GM19043 (cell line): ENCODE results near the gene PRDM2.

Experiments
- ATAC-seq: cut with Tn5 transposase; IDR thresholded peaks from one replicate; pipeline ENCODE4 v1.9.1; 2021; ENCODE audit warnings: low read depth; ENCODE audit not compliant: unreplicated experiment

PRDM2 gene

DNA sequence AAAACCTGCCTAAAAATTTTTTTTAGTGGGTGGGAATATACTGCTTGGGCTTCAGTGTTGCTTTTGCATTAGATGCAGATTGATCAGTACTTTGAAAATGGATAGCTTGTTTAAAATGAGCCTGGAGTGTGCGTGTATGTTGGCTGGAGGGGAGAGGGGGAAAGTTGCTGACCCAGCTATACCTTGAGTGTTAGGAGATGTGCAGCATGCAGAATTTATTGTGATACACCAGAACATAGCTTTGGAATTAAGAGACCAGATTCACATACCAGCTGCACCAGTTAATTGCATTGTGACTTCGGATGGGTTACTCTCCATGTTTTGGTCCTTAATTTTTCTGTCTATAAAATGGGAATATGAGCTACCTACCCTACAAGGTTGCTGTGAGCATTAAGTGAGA, 60.4 kb downstream of the PRDM2 start:
- ATAC-seq: no peak

DNA sequence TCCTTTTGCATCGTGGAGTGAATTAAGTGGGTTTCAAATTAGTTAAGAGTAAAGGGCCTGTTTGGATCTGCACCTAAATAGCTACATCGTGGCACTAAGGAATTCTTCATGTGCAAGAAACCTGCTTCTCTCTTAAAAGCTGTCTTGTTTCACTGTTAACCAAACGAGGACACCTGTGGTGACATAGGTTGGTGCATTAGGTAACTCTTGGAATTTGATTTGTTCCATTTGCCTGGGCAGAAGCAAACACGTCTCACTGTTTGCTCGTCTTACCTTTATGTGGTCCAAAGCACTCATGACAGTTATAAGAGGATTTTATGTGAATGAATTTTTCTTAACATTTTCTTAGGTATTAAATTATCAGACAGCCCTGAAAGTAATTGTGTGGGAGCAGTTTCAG, 60.9 kb downstream of the PRDM2 start:
- ATAC-seq: no peak

DNA sequence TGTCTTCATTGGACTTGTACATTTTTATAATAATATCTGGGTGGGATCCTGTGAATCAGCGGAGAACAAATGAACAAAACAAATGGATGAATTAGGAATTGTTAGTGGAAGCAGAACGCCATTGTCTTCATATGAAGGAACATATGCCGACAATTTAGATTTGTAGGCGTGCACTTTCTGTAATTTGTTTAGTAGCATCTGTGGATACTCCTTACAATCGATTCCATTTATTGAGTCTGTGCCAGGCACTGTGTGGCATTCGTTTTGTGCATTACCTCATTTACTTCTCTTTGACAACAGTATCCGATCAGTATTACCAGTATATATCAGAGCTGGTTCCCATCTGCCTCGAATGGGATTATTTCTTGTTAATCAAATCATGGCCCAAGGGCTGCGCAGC, 61.9 kb downstream of the PRDM2 start:
- no peak for ATAC-seq

DNA sequence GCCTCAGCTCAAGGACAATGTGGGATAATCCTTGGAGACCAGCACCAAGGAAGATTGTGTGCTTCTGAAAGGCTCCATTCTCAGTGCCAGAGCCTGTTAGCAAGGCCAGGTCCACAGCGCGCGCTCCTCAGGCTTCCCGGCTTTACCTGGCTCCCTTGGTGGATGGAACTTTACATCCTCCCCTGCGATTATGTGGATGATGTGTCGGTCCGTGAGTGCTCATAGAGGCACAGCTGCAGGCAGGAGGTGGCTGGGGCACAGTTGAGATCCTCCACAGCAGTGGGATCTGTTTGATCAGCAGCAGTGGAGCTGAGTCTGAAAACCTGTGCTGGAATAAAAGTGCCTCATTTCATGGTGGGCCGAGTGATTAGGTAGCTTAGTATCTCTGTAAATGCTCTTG, 62.7 kb downstream of the PRDM2 start:
- no peak for ATAC-seq

DNA sequence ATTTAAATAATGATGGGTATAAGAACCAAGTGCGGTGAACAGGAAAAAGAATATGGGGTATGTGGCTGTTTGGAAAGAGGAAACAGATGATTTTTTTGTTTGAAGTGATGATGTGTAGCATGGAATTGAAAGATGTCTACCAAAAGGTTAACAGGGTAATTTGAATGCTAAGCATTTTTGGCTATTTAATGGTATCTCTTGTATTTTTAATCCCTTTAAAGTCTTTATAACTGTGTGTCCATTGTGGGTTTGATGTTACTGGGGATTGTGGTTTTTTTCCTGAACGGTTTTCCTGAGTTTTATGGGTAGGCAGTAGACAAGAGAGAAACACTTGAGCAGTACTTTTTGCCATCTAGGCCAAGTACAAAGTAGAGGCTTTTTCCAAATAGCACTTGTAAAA, 63.2 kb downstream of the PRDM2 start:
- no peak for ATAC-seq

DNA sequence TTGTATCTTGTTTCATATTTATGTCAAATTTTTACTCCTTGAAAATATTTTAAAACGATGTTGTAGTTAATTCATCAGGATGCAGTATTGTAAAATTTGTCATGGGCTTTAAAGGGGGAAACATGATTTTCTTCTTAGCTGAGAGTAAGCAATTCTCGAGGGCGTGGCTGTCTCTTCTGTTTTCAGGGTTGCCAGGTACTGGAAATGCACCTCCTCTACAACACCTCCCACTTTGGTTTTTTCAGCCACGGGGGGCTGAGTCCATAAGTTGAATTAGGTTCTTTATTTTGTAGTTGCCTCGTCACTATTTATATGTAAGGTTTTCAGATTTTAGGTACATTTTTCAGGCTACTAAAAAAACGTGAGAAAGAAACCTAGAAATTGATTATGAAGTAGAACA, 64.0 kb downstream of the PRDM2 start:
- ATAC-seq: no peak

DNA sequence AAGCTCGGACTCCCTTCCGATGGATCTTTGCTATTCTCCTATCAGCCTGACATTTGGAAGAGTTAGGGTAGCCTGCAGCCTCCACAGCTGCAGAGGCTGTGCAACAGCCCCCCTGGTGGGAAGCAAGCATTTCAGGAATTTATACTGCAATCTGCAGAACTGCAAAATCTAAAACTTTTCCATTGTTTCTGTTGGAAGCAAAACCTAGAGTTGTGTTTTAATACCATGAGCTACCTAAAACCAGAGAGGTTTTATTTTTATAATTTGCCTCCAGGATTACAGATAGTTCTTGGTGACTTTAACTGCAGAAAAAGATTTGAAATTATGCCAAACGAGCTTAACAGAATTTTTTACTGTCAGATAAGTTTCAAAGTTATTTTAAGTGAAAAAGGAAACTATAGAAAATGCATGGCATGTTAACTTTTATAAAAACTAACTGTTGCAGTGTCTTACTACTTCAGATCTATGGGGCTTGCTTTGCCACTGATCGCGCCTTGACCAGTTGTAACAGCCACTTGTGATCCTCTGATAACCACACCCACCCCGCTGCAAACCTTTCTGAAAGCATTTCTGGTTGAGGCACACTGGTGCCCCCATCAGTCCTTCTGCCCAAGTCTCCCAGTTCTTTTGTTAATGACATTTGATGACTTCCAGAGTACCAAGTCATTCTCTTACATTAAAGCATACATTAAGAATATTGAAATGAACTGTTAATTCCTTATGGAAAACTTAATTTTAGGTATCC, 64.8 kb downstream of the PRDM2 start:
- no peak for ATAC-seq

DNA sequence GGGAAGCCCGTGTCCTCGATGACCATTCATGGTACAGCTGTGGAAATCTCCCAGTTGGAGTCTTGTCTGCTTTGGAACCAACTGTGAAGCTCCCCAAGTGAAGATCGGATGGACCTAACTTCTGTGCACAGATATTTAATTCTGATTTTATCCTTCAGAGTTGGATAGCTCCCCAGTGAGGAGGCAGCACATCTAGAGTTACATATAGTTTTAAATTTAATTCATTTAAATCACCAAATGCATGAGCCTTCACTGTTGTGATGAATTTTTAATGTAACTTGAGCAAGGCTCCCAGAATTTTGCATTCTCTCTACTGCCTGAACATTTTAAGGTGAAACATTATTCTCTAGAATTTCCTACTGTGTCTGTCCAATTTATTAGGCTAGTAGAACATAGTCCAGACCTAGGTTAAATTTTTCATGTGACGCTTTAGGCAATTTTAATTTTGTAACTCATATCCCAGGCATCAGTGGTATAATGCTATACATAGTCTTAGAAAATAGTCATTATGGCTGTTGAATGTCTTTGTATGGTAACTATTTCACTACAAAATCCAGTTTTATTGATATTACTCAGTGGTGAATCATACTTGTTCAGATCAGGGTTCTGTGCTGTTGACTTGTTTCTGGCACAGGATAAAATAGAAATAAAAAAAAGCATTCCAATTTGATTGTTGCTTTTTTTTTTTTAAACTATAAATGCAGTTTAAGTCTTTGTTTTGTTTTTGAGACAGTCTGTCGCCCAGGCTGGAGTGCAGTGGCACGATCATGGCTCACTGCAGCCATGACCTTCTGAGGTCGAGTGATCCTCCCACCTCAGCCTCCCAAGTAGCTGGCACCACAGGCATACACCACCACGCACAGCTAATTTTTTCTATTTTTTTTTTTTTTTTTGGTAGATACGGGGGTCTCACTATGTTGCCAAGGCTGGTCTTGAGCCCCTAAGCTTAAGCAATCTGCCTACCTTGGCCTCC, 66.9 kb downstream of the PRDM2 start:
- ATAC-seq: no peak

DNA sequence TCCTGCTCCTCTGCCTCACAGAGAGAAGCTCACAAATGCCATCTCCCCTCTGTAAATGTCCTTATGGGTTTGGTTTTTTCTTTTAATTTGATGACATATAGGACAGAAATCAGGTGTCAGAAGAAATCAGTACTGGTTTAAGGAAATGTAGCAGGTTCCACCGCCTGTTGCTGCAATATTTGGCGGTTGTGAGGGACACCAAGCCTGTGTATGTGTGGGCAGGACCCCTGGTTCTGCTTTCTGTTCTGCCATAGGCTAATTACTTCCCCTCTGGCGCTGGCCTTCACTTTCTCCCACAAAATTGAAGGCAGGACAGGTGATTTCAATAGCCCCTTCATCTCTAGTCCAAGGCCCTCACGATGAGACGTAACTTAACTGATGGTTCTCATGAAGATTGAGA, 69.2 kb downstream of the PRDM2 start:
- no peak for ATAC-seq

DNA sequence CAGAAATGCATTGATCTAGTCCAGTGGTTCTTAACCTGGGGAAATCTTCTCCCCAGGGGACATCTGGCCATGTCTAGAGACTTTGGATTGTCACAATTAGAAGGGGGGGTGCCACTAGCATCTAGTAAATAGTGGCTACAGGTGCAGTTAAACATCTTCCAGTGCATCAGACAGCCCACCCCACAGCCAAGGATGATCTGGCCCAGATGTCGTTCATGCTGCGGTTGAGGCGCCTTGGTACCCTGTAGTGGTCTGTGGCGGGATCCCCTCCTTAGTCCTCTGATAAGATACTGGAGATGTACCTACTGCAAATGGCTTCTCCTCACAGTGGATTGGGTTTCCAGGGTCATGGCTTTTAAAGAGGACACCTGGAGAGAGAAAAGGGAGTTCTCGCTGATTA, 69.8 kb downstream of the PRDM2 start:
- ATAC-seq: no peak

DNA sequence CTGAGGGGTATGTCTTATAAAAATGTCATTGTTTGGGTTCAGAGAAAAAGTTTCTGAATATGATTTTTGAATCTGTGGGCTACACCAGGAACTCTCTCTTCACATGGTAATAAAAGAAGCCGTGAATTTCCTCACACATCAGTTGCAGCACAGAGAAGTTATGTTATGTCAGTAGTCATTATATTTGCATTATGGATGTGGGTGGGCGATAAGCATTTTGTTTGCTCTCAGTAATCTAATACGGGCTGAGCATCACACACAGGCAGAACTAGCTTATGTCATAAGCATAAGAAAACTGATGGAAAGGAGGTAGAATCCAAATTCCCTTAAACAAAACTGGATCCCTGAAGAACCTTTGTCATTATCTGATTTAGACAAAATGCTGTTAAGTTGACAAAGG, 70.8 kb downstream of the PRDM2 start:
- ATAC-seq: no peak

DNA sequence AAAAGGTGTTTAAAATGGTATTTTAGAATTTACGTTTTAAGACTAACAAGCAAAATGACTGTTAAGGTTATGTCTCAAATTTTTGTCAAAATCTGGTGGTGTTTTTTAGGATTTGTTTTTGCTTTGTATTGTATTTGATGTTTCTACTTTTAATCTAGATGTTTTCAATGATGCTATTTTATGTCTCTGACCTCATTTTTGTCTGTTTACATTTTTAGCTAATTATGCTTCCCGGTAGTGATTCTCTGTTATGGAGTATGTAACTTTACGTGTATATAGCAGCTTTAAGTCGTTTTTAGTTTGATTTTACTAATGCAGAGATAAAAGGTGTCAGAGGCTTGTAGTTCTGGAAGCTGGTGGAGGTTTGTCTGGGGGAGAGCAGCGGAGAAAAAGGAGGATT, 71.8 kb downstream of the PRDM2 start:
- no peak for ATAC-seq

DNA sequence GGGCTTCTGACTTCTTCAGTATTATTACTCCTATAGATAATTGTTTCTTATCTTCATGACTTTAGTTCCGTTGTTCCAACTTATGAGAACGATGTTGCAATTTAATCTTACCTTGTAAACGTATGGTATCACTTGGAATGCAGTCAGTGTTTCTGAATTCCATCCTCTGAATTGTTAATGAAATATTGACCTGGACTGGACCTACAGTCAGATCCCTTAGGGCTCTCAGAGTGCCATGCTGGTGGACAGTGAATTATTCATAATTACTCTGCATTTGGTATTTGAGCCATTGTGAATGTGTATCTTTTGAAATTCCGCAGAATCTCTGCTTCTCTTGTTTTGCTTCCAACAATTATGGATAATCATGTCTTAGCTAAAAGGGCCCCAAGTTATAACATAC, 72.3 kb downstream of the PRDM2 start:
- ATAC-seq: no peak

DNA sequence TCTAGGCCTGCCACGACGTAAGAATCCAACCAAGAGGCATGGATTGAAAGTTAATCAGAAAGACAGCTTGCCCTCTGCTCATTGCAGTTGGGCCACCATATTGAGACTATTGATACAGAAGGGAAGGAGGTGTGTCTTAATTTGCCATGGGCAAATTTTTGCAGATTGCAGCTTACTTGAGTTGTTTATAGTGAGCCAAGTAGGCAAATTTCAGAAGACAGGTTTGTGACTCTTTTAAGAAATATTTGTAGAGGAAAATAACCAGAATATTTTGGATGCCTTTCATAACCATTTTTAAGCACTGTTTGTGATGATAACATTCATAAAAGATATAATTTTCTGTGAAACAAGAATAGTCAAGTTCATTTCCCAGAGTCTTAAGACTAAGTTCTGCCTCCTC, 74.1 kb downstream of the PRDM2 start:
- no peak for ATAC-seq

DNA sequence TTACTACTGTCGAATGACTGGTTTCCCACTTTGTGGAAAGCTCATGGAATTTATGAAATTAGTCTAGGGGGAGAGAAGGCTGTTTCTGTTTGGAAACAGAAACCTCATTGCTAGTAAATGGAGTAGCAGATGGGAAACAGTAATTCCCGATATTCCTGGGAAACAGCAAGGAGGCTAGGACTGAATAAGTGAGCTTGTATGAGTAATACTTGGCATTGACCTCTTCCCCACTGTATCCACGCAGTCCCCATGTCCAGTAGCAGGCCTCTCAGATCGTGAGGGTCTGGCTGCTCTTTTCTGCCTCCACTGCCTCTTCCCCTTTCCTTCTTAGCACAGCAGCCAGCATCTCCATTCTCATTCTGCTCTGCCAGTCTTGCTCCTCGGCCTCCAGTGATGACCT, 75.5 kb downstream of the PRDM2 start:
- no peak for ATAC-seq

DNA sequence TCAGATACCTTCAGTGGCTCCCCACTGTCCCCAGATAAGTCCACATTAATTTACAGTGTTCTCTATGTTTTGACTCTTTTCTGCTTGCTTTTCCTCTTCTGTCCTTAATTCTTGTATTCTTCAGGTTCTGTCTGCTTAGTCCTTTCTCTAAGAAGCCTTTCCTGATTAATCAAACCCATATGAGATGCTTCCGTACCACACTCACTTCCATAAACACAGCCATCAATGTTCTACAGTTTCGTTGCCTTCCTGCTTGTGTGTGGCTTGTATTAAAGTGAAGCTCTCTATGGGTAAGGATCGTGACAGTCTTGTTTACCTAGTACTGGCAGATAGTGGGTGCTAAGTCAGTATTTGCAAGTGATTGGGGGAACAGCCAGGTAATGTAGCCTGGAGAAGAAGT, 75.9 kb downstream of the PRDM2 start:
- ATAC-seq: no peak

DNA sequence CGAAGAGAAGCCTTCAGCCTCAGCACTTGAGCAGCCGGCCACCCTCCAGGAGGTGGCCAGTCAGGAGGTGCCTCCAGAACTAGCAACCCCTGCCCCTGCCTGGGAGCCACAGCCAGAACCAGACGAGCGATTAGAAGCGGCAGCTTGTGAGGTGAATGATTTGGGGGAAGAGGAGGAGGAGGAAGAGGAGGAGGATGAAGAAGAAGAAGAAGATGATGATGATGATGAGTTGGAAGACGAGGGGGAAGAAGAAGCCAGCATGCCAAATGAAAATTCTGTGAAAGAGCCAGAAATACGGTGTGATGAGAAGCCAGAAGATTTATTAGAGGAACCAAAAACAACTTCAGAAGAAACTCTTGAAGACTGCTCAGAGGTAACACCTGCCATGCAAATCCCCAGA, 78.4 kb downstream of the PRDM2 start:
- ATAC-seq: no peak

DNA sequence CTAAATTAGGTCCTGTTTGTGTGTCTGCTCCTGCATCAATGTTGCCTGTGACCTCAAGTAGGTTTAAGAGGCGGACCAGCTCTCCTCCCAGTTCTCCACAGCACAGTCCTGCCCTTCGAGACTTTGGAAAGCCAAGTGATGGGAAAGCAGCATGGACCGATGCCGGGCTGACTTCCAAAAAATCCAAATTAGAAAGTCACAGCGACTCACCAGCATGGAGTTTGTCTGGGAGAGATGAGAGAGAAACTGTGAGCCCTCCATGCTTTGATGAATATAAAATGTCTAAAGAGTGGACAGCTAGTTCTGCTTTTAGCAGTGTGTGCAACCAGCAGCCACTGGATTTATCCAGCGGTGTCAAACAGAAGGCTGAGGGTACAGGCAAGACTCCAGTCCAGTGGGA, 79.9 kb downstream of the PRDM2 start:
- no peak for ATAC-seq

DNA sequence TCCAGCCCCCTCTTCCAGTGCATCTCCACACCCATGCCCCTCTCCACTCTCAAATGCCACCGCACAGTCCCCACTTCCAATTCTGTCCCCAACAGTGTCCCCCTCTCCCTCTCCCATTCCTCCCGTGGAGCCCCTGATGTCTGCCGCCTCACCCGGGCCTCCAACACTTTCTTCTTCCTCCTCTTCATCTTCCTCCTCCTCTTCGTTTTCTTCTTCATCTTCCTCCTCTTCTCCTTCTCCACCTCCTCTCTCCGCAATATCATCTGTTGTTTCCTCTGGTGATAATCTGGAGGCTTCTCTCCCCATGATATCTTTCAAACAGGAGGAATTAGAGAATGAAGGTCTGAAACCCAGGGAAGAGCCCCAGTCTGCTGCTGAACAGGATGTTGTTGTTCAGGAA, 80.8 kb downstream of the PRDM2 start:
- no peak for ATAC-seq

DNA sequence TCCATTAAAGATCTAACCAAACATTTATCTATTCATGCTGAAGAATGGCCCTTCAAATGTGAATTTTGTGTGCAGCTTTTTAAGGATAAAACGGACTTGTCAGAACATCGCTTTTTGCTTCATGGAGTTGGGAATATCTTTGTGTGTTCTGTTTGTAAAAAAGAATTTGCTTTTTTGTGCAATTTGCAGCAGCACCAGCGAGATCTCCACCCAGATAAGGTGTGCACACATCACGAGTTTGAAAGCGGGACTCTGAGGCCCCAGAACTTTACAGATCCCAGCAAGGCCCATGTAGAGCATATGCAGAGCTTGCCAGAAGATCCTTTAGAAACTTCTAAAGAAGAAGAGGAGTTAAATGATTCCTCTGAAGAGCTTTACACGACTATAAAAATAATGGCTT, 81.2 kb downstream of the PRDM2 start:
- no peak for ATAC-seq

DNA sequence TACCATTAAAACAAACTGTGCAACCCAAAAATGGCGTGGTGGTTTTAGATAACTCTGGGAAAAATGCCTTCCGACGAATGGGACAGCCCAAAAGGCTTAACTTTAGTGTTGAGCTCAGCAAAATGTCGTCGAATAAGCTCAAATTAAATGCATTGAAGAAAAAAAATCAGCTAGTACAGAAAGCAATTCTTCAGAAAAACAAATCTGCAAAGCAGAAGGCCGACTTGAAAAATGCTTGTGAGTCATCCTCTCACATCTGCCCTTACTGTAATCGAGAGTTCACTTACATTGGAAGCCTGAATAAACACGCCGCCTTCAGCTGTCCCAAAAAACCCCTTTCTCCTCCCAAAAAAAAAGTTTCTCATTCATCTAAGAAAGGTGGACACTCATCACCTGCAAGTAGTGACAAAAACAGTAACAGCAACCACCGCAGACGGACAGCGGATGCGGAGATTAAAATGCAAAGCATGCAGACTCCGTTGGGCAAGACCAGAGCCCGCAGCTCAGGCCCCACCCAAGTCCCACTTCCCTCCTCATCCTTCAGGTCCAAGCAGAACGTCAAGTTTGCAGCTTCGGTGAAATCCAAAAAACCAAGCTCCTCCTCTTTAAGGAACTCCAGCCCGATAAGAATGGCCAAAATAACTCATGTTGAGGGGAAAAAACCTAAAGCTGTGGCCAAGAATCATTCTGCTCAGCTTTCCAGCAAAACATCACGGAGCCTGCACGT, 82.1 kb downstream of the PRDM2 start:
- no peak for ATAC-seq
